Skin epidermis (tissue), 12 donors: ENCODE data around the gene PRKG1.

Experiments used
- H3K27ac ChIP-seq, 21 experiments: fragments of 200-600 bp; sonication (generic) in 11 of 21; one replicate each; pipeline ENCODE4 v1.5.0; 2020; ENCODE audit warnings: mild to moderate bottlenecking in 3 of 21, inconsistent platforms in 2 of 21, moderate library complexity in 2 of 21
- H3K4me3 ChIP-seq, 7 experiments: fragments of 200-600 bp; sonication (generic) in 2 of 7; one replicate each; pipeline ENCODE4 v1.5.0; 2020; ENCODE audit warnings: inconsistent platforms in 2 of 7, mild to moderate bottlenecking in 2 of 7, moderate library complexity in 1 of 7

PRKG1 gene

GRCh38 chr10:52316001-52316400 lies 1241.7 kb downstream of the PRKG1 start:
- Histone ChIP-seq H3K4me3 (no peak overlapping the region), H3K27ac (no peak overlapping the region)

- no peak overlapping the region for H3K27ac ChIP-seq
- H3K4me3 ChIP-seq, result no peak overlapping the region
Measured at GRCh38 chr10:52316500-52316899, 1242.2 kb downstream of the PRKG1 start.

- H3K27ac ChIP-seq, result no peak overlapping the region
- no peak overlapping the region for H3K4me3 ChIP-seq
Measured at GRCh38 chr10:52318136-52318701, 1243.9 kb downstream of the PRKG1 start.

- Histone ChIP-seq H3K4me3 (no peak overlapping the region), H3K27ac (no peak overlapping the region)
Measured at GRCh38 chr10:52318822-52319464, 1244.7 kb downstream of the PRKG1 start.

DNA sequence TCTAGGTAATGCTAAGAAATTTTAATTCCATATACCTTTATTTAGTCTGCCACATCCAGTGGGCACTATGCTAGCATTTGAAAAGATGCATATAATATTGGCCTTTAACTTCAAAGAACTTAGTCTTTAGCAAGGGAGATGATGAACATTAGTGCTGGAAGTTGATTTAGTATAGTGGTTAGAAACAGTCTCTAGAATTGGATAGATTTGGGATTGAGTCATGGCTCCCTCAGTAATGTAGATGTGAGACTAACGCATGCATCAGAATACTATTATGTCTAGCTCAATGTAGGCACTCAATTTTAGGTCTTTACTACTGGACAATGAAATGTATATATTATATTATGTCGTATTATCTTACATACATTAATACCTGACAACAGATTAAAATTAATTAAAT lies 1245.6 kb downstream of the PRKG1 start:
- no peak overlapping the region for H3K27ac ChIP-seq

DNA sequence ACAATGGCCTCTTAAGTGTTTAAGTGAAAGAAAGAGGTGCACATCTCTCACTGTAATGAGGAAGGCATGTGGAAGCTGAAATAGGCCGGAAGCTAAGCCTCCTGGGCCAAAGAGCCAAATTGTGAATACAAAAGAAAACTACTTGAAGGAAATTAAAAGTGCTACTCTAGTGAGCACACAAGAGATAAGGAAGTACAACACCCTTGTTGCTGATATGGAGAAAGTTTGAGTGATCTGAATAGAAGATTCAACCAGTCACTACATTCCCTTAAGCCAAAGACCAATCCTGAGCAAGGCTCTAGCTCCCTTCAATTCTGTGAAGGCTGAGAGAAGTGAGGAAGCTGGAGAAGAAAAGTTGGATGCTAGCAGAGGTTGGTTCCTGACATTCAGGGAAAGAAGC lies 1248.0 kb downstream of the PRKG1 start:
- Histone ChIP-seq H3K27ac (no peak overlapping the region), H3K4me3 (no peak overlapping the region)

More for the DNA sequence above, 1245.6 kb downstream of the PRKG1 start:
- no peak overlapping the region for H3K4me3 ChIP-seq

- Histone ChIP-seq H3K27ac (no peak overlapping the region), H3K4me3 (no peak overlapping the region)
Measured at GRCh38 chr10:52322936-52323335, 1248.6 kb downstream of the PRKG1 start.

- no peak overlapping the region for H3K4me3 ChIP-seq
- H3K27ac ChIP-seq, result no peak overlapping the region
Measured at GRCh38 chr10:52326382-52326781, 1252.1 kb downstream of the PRKG1 start.

DNA sequence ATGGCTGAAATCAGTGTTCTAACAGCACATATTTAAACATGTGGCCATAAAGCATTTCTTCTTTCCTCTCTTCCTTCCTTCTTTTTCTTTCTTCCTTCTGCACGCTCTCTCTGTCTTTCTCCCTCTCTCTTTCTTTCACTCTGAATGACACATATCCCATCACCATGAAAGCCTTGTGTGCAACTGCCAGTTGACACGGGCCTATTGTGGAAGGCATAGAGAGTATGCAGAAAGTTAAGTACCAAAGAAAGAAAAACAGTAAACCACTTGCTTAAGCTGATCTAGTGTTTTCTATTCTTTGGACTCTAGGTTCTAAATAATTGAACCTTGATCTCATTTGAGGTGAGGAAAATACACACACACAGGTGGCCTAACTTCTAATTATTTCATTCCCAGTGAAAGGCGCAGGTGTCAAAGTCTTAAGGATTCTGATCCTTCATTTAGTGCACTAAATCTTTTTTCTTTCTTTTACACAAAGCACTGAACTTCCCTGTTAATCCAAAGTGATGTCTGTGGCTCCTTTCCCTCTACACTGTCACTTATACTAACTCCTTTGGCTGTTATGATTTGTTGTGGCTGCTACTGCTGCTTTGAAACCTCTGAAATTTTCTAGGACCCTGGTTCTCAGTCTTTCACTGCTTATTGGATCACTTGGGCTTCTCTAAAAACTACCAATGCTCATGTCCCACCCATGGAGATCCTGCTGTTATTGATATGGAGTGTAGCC lies 1257.5 kb downstream of the PRKG1 start:
- H3K27ac ChIP-seq, result no peak overlapping the region
- H3K4me3 ChIP-seq, result no peak overlapping the region

GRCh38 chr10:52332815-52333214 lies 1258.5 kb downstream of the PRKG1 start:
- Histone ChIP-seq H3K4me3 (no peak overlapping the region), H3K27ac (no peak overlapping the region)

DNA sequence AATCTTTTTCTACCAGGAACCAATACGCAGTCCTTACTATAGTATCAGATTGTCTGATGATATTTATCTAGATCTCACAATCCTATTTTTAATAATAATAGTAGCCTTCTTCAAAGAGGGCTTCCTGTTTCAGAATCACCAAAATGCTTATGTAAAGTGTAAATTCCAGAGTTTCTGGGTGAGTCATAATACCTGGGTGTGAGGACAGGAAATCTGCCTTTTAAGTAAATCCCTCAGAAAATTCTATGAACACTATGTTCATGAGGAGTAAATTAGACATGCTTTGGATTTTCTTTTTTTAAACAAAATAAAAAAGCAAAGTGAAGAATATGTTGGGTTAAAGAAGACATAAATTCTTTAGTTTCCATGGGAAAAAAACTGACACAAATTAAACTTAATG lies 1260.3 kb downstream of the PRKG1 start:
- Histone ChIP-seq H3K4me3 (no peak overlapping the region), H3K27ac (no peak overlapping the region)

DNA sequence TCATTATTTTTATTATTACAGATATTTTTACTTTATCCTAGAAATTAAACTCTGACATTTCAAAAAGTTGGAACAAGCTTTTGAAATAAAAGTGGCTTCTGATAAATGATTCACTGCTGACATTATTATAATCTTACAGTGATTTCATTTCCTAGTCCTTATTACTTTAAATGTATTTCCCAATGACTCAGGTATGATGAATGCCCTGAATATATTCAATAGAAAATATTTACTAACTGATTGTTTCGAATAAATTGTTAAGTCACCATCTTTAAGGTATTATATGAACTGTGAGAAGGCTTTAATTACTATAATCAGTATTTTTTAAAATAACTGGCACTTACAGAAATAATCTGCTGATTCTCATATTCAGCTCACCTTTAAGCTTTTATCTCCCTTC lies 1261.4 kb downstream of the PRKG1 start:
- H3K27ac ChIP-seq, result no peak overlapping the region
- H3K4me3 ChIP-seq, result no peak overlapping the region

- no peak overlapping the region for H3K4me3 ChIP-seq
- H3K27ac ChIP-seq, result no peak overlapping the region
Measured at GRCh38 chr10:52337225-52337624, 1262.9 kb downstream of the PRKG1 start.

- Histone ChIP-seq H3K27ac (no peak overlapping the region), H3K4me3 (no peak overlapping the region)
Measured at GRCh38 chr10:52343439-52343838, 1269.2 kb downstream of the PRKG1 start.

- Histone ChIP-seq H3K4me3 (no peak overlapping the region), H3K27ac (no peak overlapping the region)
Measured at GRCh38 chr10:52346394-52347326, 1272.4 kb downstream of the PRKG1 start.

DNA sequence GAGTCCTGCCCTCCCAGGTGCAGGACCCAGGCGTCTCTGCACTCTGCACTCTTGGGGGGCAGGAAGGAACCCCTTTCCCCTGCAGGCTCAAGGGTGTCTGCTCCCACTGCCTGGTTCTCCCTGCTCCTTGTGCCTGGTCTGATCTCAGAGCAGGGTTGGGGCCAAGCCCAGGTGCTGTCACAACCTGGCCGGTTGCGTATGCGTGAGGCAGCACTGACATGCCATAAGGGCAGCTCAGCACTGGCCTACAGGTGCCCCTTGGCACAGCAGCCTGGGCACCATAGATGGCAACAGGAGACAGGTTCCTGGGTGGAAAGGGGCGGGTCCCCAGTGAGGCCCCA lies 1273.0 kb downstream of the PRKG1 start:
- Histone ChIP-seq H3K27ac (no peak overlapping the region), H3K4me3 (no peak overlapping the region)
